Neural cell (in vitro differentiated cells): ENCODE data around the gene RANGAP1. TPM values are rescaled to one million over a fixed set of nuclear protein-coding genes. Genes with fewer than 3 reads are reported as not detected.

Source experiments
- H2AFZ ChIP-seq: fragments of 200-600, 300-800 bp; sonication (generic), shearing (Covaris generic); 2 replicates; pipeline ENCODE4 v1.6.0; 2014; ENCODE audit warnings: low read depth, mild to moderate bottlenecking, antibody characterized with exemption, low read length, moderate library complexity
- H3F3A ChIP-seq: fragments of 200-600 bp; shearing (Covaris generic); 2 replicates; pipeline ENCODE4 v1.6.1; 2016; ENCODE audit warnings: mild to moderate bottlenecking, moderate library complexity, mixed read lengths, antibody characterized with exemption, low read length; ENCODE audit not compliant: insufficient read depth, poor library complexity, severe bottlenecking
- H3K27ac ChIP-seq: fragments of 200-600, 300-800 bp; sonication (generic), shearing (Covaris generic); 2 replicates; pipeline ENCODE4 v1.5.1; 2014; ENCODE audit warnings: mild to moderate bottlenecking, low read length, moderate library complexity
- H3K27me3 ChIP-seq: fragments of 300-800, 200-600 bp; sonication (generic), shearing (Covaris generic); 2 replicates; pipeline ENCODE4 v1.6.0; 2014; ENCODE audit warnings: mild to moderate bottlenecking, low read depth, low read length, moderate library complexity; ENCODE audit not compliant: insufficient read depth
- H3K36me3 ChIP-seq: fragments of 300-800, 200-600 bp; sonication (generic), shearing (Covaris generic); 2 replicates; pipeline ENCODE4 v1.5.1; 2014; ENCODE audit warnings: mild to moderate bottlenecking, antibody characterized with exemption, low read length, moderate library complexity; ENCODE audit not compliant: insufficient read depth
- H3K4me2 ChIP-seq: fragments of 300-800, 200-600 bp; sonication (generic), shearing (Covaris generic); 2 replicates; pipeline ENCODE4 v1.6.0; 2014; ENCODE audit warnings: mild to moderate bottlenecking, low read length
- H3K4me3 ChIP-seq: fragments of 300-800, 200-600 bp; sonication (generic), shearing (Covaris generic); 2 replicates; pipeline ENCODE4 v1.5.1; 2014; ENCODE audit warnings: mild to moderate bottlenecking, low read length, moderate library complexity
- H3K79me2 ChIP-seq: fragments of 200-600 bp; shearing (Covaris generic); replicated peaks from 2 replicates; pipeline ENCODE4 v1.6.0; 2014; ENCODE audit warnings: mild to moderate bottlenecking, low read length, moderate library complexity; ENCODE audit not compliant: insufficient read depth
- H3K9ac ChIP-seq: fragments of 300-800, 200-600 bp; sonication (generic), shearing (Covaris generic); 2 replicates; pipeline ENCODE4 v1.6.1; 2016; ENCODE audit warnings: mild to moderate bottlenecking, low read length, mixed read lengths
- H3K9me2 ChIP-seq: fragments of 200-600 bp; shearing (Covaris generic); 2 replicates; pipeline ENCODE4 v1.6.1; 2016; ENCODE audit warnings: mild to moderate bottlenecking, low read length, mixed read lengths; ENCODE audit not compliant: insufficient read depth
- H3K9me3 ChIP-seq: fragments of 200-600, 300-800 bp; sonication (generic), shearing (Covaris generic); 2 replicates; pipeline ENCODE4 v1.6.1; 2016; ENCODE audit warnings: mild to moderate bottlenecking, mixed run types, low read length, moderate library complexity, mixed read lengths
- H4K20me1 ChIP-seq: fragments of 200-600 bp; shearing (Covaris generic); 2 replicates; pipeline ENCODE4 v1.6.1; 2016; ENCODE audit warnings: mild to moderate bottlenecking, mixed run types; ENCODE audit not compliant: insufficient read depth
- CTCF ChIP-seq: fragments of 450-650 bp; IDR thresholded peaks from 2 replicates; pipeline ENCODE4 v1.5.1; 2014; ENCODE audit warnings: antibody characterized with exemption, mild to moderate bottlenecking, moderate library complexity; ENCODE audit not compliant: poor library complexity, severe bottlenecking
- EP300 ChIP-seq: fragments of 450-650 bp; conservative IDR thresholded peaks from 2 replicates; pipeline ENCODE4 v1.6.1; 2014; ENCODE audit warnings: antibody characterized with exemption, mild to moderate bottlenecking, moderate library complexity; ENCODE audit not compliant: poor library complexity, severe bottlenecking
- EZH2 ChIP-seq: fragments of 200-600, 300-800 bp; shearing (Covaris generic), sonication (generic); IDR thresholded peaks from 2 replicates; pipeline ENCODE4 v1.6.1; 2014; ENCODE audit warnings: antibody characterized with exemption, low read length, borderline replicate concordance, mild to moderate bottlenecking; ENCODE audit not compliant: insufficient read depth, poor library complexity, severe bottlenecking
- MXI1 ChIP-seq: fragments of 450-650 bp; conservative IDR thresholded peaks from 2 replicates; pipeline ENCODE4 v1.6.1; 2014; ENCODE audit warnings: antibody characterized with exemption, mild to moderate bottlenecking; ENCODE audit not compliant: poor library complexity, severe bottlenecking
- POLR2AphosphoS5 ChIP-seq: IDR thresholded peaks from 2 replicates; pipeline ENCODE4 v1.6.1; 2012
- RAD21 ChIP-seq: fragments of 450-650 bp; conservative IDR thresholded peaks from 2 replicates; pipeline ENCODE4 v1.6.1; 2014; ENCODE audit warnings: antibody characterized with exemption, mild to moderate bottlenecking, moderate library complexity
- REST ChIP-seq: IDR thresholded peaks from 2 replicates; pipeline ENCODE4 v1.6.1; 2012; ENCODE audit warnings: borderline replicate concordance
- SMC3 ChIP-seq: fragments of 450-650 bp; conservative IDR thresholded peaks from 2 replicates; pipeline ENCODE4 v1.6.1; 2014; ENCODE audit warnings: antibody characterized with exemption, mild to moderate bottlenecking, moderate library complexity; ENCODE audit not compliant: poor library complexity
- TAF1 ChIP-seq: IDR thresholded peaks from 2 replicates; pipeline ENCODE4 v1.6.1; 2012; ENCODE audit warnings: low read depth
- polyA plus RNA-seq: library from polyadenylated mRNA; depleted of rRNA; stranded (reverse); fragments of >200 nt; gene quantifications from 2 replicates; pipeline ENCODE4 v1.2.3, GENCODE V29; 2014

The RANGAP1 gene
- polyA plus RNA-seq, 1 donor from 2014 or later: 48.6 TPM

GRCh38 chr22:41330169-41330568 lies 44.2 kb upstream of the RANGAP1 start:
- H3K27me3 ChIP-seq: no peaks in the 10 kb centered on the region
- H3K79me2 ChIP-seq: no peaks in the 10 kb centered on the region
- H3K36me3 ChIP-seq: peaks cover 7% of the 10 kb centered on the region
- no peaks in the 10 kb centered on the region for H3F3A ChIP-seq
- no peak overlapping the region for H3K9ac ChIP-seq
- H3K4me2 ChIP-seq: no peak overlapping the region
- no peaks in the 10 kb centered on the region for H3K9me3 ChIP-seq
- TF ChIP-seq MXI1 (no peak), TAF1 (no peak), EP300 (no peak), RAD21 (no peak), SMC3 (no peak), POLR2AphosphoS5 (no peak)
- H3K4me3 ChIP-seq: no peak overlapping the region
- H3K9me2 ChIP-seq: no peaks in the 10 kb centered on the region
- no peak overlapping the region for H3K27ac ChIP-seq
- H2AFZ ChIP-seq: no peak overlapping the region
- no peaks in the 10 kb centered on the region for H4K20me1 ChIP-seq

- no peak overlapping the region for H3K9ac ChIP-seq
Observed at GRCh38 chr22:41327124-41327523, 41.1 kb upstream of the RANGAP1 start.

More at GRCh38 chr22:41327124-41327523, 41.1 kb upstream of the RANGAP1 start:
- no peaks in the 10 kb centered on the region for H4K20me1 ChIP-seq
- H2AFZ ChIP-seq: no peak overlapping the region
- no peaks in the 10 kb centered on the region for H3K9me2 ChIP-seq
- no peaks in the 10 kb centered on the region for H3K9me3 ChIP-seq
- no peak for TF ChIP-seq MXI1
- no peak for TF ChIP-seq POLR2AphosphoS5
- TF ChIP-seq REST: no peak
- no peak for TF ChIP-seq EZH2
- no peak for TF ChIP-seq EP300
- no peak for TF ChIP-seq TAF1
- no peak for TF ChIP-seq SMC3
- no peak for TF ChIP-seq RAD21
- TF ChIP-seq CTCF: no peak
- H3K4me3 ChIP-seq: no peak overlapping the region
- H3K36me3 ChIP-seq: no peaks in the 10 kb centered on the region
- H3K4me2 ChIP-seq: no peak overlapping the region
- no peak overlapping the region for H3K27ac ChIP-seq
- H3K27me3 ChIP-seq: no peaks in the 10 kb centered on the region
- no peaks in the 10 kb centered on the region for H3K79me2 ChIP-seq
- no peaks in the 10 kb centered on the region for H3F3A ChIP-seq
